Skin epidermis (tissue), 12 donors: Measurements from ENCODE around the gene AHNAK.

Experiments used
- H3K27ac ChIP-seq, 21 experiments: fragments of 200-600 bp; sonication (generic) in 11 of 21; one replicate each; pipeline ENCODE4 v1.5.0; 2020; ENCODE audit warnings: mild to moderate bottlenecking in 3 of 21, inconsistent platforms in 2 of 21, moderate library complexity in 2 of 21
- H3K4me3 ChIP-seq, 7 experiments: fragments of 200-600 bp; sonication (generic) in 2 of 7; one replicate each; pipeline ENCODE4 v1.5.0; 2020; ENCODE audit warnings: inconsistent platforms in 2 of 7, mild to moderate bottlenecking in 2 of 7, moderate library complexity in 1 of 7

Gene AHNAK

DNA sequence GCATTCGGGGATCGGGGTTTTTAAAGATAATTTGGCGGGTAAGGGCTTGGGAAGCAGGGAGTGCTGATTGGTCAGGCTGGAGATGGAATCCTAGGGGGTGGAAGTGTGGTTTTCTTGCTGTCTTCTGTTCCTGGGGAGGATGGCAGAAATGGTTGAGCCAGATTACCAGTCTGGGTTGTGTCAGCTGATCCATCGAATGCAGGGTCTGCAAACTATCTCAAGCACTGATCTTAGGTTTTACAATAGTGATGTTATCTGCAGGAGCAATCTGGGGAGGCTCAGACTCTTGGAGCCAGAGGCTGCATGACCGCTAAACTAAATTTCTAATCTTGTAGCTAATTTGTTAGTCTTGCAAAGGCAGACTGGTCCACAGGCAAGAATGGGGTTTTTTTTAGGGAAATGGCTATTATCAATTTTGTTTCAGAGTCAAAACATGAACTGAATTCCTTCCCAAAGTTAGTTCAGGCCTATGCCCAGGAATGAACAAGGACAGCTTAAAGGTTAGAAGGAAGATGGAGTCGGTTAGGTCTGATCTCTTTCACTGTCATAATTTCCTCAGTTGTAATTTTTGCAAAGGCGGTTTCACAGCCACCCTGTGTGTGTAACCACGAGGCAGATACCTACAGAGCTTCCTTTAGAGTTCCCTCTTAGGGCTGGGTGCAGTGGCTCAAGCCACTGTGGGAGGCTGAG lies 117.6 kb downstream of the AHNAK start:
- no peak overlapping the region for H3K4me3 ChIP-seq
- H3K27ac ChIP-seq, result peak overlapping the region in 7 of 21 experiments; percentile 34 to 88 (median 71)

DNA sequence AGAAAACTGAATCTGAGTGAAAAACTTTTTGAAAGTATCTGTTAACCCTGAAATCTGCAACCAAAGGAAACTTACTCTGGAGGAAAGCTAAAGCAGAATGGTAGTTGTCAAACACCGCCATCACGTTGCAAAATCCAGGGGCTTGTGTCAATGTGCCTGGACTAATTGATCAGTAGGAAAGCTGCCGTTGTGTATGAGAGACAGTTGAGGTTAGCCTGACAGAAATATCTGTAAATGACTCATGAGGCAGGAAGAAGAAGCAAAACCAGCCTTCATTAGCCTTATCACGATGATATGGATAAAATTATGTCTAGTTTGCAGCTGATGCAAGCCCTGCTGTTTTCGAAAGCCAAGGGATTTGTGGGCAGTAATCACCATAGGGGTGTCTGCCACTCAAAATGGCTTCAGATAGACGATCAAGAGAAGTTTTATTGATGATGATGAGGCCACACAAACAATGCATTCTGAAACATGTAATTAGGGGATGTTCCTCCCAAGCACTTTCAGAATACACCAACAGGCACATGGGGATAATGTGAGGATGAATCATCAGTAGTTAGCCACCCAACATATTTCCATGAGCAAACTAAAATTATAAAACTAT lies 118.9 kb downstream of the AHNAK start:
- Histone ChIP-seq H3K27ac (peak overlapping the region in 18 of 21 experiments; percentile 34 to 88 (median 61)), H3K4me3 (no peak overlapping the region)

DNA sequence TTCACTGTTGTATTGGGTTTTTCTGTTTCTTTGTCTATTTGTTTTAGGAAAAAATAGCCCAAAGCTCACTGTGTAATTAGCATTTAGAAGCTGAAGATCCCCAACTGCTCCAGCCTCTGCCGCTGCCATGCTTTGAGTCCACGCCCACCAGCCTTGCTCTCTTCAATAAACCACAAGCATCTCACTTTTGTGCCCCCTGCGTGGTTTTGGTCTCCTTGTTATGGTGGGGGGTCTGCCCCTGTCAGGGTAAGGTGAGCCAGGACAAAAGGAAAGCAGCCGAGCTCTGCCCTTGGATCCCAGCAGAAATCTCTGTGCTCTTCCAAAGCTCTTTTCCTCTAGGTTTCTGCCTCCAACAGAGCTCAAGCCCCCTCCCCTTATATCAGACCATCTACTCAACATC lies 123.6 kb downstream of the AHNAK start:
- Histone ChIP-seq H3K4me3 (no peak overlapping the region), H3K27ac (no peak overlapping the region)

DNA sequence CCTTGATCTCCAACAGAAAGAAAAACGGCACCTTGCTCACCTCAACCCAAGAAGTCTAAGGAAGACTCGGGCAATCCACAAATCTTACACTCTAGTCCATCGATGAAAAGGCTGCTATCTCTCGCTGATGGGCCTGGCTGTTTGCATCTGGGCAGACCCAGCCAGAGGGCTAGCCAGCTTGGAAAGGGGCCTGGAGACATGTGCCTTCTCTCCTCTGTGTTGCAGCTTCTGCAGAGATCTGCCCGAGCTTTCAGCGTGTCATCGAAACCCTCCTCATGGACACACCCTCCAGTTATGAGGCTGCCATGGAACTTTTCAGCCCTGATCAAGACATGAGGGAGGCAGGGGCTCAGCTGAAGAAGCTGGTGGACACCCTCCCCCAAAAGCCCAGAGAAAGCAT lies 124.6 kb downstream of the AHNAK start:
- Histone ChIP-seq H3K4me3 (no peak overlapping the region), H3K27ac (peak overlapping the region in 1 of 21 experiments; percentile 17)

DNA sequence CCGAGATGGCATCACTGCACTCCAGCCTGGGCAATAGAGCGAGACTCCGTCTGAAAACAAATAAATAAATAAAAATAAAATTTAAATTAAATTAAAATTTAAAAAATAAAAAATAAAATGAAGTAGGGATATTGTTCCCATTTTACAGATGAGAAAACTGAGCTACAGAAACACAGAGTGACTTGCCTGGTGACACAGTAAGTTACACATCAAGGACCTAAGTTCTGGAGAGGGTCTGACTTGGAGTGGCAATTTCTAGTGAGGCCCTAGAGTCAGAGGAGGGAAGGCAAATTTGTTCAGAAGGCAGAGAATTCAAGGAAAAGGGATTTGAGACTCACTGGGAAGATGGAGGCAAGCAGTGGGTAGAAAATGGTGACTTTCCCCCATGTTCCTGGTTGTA lies 125.7 kb downstream of the AHNAK start:
- Histone ChIP-seq H3K4me3 (no peak overlapping the region), H3K27ac (no peak overlapping the region)

DNA sequence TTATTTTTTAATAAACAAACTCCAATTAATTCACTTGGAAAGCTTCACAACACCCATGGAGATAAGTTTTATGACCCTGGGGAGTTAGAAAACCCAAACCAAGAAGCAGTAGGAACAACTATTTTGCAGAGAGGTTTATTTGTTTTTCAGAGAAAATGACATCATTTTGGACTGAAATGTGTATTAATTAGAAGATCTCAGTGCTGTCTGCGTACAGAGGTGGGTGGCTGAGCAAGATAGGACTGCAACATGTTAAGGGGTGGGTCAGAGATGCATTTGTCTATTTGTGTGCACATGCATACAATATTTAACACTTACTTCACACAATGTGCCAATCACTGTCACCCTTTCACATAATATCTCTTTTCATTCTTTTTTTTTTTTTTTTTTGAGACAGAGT lies 126.7 kb downstream of the AHNAK start:
- Histone ChIP-seq H3K27ac (peak overlapping the region in 3 of 21 experiments; percentile 24 to 45 (median 44)), H3K4me3 (no peak overlapping the region)

DNA sequence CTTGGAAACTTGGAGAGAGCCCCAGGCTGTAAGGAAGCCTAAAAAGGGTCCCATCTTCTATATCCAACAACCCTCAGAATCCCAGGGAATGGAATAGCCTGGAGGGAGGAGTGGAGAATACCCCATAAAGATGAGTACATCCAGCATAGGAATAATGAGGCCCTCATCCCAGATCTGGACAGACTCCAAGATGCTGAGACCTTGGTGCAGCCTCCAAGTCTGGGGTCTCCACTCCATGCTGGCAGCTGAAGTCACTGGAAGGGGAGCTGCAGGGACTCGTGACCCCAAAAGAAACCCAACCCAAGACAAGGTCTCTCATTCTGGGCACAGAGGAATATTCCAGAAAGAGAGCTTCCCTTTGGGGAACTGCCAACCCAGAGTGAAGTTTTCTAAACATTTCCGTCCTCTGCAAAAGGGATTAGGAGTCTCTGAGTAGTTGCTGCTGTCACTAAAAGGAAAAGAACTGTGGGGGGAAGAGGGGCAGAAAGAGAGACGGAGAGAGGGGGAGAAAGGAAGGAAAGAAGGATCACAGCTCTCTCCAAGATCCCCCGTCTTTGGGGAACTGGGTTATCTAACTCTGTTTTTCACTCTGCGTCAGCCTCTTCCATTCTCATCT lies 127.2 kb downstream of the AHNAK start:
- H3K27ac ChIP-seq, result peak overlapping the region in 7 of 21 experiments; percentile 4 to 64 (median 31)
- no peak overlapping the region for H3K4me3 ChIP-seq

DNA sequence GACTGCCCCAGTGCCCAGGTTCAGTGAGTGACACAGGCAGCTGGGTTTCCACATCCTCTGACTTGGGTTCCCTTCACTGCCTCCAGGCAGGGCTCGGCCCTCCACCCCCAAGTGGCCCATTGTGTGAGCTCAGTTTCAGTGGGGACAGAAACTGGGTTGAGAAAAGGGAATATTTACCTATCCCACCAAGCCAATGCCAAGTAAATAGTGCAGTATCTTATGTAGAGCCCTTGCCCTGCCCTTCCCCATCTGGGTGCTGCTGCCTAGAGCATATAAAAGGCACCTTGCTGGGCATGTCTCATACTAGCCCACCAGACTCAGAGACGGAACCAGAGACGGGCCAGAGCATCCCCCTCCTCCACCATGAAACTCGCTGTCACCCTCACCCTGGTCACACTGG lies 127.9 kb downstream of the AHNAK start, which contains the start of gene SCGB1A1:
Gene SCGB1A1, plus strand, starts transcription at position 301 of the 400 bp plus-strand sequence. Its CDS starts 63 bp downstream, at position 364.
- peak within 1 kb of the TSS in 8 of 21 experiments; percentile 1 to 64 (median 28) for H3K27ac ChIP-seq
- H3K4me3 ChIP-seq, result no peak within 1 kb of the TSS

DNA sequence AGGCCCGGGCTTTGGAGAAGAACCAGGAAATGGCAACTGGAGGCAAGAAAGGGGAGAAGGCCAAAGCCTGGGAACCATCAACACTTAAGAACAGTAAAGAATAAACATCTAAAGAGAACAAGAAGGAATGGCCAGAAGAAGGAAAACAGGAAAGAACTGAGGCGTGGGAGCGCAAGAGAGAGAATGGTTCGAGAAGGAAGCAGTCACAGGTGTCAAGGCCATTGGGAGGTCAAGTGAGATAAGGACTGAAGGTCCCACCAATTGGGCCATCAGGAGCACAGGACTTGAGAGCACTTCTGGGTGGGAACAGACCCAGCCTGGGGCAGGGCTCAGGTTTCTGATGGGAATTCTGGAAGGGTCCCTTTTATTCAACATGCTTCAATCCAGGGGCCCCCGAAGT lies 128.5 kb downstream of the AHNAK start:
- Histone ChIP-seq H3K4me3 (no peak overlapping the region), H3K27ac (peak overlapping the region in 1 of 21 experiments; percentile 45)

DNA sequence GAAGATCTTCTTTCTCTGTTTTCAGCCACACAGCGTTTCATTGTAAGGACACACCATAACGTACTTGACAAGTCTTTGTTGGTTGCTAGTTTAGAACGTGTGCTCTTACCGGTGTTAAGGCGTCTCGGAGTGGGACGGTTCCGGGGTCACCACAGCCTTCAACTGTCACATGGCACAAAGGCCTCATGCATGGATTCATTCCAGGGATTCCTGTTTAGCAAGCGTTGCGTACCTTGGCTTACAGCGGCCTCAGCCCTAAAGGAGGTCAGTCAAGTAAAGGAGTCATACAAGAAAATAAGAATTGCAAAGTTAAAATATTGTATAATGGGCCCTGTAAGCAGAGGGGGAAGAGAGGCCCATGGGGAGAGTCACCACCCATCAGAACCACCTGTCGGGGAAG lies 130.0 kb downstream of the AHNAK start:
- H3K27ac ChIP-seq, result peak overlapping the region in 1 of 21 experiments; percentile 13
- H3K4me3 ChIP-seq, result no peak overlapping the region

DNA sequence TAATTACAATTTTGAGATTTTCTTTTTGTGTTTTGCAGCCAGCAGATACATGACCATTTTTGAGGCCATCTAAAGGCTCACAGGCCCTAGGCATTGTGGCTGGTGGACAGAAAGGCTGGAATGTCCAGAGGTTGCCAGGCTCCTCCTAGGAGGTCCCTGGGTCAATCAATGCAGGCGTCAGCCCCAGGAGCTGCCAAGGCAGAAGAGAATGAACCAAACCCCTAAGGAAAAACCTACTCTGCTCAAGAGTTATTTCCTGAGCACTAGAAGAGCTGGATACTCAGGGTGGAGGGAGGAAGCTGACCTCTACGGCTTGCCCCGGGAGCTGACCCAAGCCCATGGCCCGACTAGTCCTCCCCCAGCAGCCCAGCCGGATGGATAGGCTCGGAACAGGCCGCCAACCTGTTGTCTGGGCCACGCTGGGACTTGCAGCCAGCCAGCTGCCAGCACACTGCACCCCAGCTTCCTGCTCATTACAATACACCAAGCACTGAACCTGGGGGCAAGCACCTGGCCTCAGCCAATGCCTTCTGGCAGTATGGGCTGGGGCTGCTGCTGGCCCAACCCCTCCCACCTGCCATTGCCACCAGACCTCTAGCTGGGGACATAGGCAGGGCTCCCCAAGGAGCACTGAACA lies 133.4 kb downstream of the AHNAK start:
- Histone ChIP-seq H3K4me3 (no peak overlapping the region), H3K27ac (peak overlapping the region in 5 of 21 experiments; percentile 4 to 47 (median 22))

DNA sequence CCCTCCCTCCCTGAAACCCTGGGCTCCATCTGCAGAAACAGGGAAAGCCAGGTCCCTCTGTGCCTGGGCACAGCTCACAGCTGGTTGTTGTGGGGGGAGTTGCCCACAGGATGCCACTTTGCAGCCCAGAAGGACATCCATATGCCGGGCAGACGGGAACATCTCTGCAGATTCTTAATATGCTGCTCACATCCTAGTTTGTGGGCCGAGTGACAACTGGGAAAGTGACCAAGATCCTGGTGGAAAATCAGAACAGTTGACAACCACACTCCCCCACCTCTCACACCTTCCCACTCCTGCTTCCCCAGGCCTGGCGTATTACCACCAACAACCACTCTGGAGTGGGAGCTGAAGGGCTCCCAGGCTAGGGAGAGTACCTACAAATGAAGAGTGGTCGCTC lies 135.1 kb downstream of the AHNAK start:
- Histone ChIP-seq H3K4me3 (no peak overlapping the region), H3K27ac (peak overlapping the region in 11 of 21 experiments; percentile 8 to 62 (median 24))

DNA sequence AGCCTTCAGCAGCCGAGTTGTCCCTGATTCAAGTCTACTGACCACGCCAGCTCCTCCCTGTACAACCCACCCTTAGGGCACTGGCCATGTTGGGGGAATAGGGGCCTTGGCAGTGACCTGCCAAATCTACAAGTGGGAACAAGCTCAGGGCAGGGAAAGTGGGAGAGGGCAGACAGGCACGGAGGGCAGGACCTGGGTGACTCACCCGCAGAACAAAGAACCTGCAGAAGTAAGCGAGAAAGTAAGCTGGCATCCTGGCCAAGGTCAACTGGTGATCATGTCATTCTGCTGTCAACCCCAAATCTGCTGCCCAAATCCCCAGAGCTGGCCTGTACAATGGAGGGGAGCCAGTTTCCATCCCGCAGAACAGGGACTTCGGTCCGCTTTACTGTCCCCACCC lies 135.6 kb downstream of the AHNAK start:
- Histone ChIP-seq H3K27ac (peak overlapping the region in 12 of 21 experiments; percentile 7 to 62 (median 26)), H3K4me3 (no peak overlapping the region)

DNA sequence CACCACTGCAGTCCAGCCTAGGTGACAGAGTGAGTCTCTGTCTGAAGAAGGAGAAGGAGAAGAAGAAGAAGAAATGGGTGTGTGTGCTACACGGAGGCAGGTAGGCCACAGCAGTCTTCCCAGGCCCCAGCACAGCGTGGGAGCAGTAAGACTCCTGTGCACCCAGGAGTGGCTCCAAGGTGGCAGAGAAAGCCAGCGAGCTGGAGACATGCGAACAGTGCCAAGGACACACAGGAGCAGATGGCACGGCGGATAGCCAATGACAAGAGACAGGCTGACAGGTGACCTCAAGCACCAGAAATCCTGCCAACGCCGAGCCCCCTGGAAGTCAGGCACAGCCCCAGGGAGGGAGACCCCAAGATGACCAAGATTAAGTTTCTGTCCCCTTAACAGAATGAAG lies 136.8 kb downstream of the AHNAK start:
- Histone ChIP-seq H3K4me3 (no peak overlapping the region), H3K27ac (peak overlapping the region in 1 of 21 experiments; percentile 15)

DNA sequence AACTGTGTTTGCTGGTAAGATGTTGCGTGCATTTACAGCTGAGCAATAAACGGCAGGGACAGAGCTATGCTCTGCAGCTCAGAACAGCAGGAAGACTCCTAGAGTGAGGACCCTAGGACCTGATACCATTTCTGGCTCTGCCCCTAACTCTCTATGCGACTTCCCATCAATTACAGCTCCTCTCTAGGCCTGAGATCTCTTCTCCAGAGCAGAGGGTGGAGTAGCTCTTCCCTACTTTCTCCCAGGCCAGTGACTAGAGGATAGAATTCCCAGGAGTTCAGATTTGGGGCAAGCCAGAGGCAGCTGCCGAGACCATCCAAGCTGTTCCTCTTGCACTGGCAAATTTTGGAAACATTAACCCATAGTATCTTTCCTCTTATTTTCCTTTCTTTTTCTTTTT lies 140.6 kb downstream of the AHNAK start:
- Histone ChIP-seq H3K4me3 (no peak overlapping the region), H3K27ac (no peak overlapping the region)

DNA sequence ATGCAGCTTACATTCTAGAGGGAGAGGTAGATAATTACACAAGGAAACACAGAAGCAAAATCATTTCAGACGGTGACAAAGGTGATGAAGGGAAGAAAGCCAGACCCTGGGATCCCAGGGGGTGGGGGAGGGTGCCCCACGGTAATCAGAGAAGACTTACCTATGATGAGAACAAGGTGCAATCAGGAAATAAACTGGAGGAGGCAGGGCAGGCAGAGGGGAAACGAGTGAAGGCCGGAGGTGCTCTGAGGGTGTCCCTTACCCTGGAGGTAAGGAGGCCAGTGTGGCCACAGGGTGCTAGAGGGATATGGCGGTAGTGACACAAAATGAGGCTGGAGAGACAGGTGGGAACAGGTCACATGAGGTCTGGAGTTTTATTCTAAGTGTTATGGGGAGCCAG lies 141.7 kb downstream of the AHNAK start:
- Histone ChIP-seq H3K4me3 (no peak overlapping the region), H3K27ac (no peak overlapping the region)

DNA sequence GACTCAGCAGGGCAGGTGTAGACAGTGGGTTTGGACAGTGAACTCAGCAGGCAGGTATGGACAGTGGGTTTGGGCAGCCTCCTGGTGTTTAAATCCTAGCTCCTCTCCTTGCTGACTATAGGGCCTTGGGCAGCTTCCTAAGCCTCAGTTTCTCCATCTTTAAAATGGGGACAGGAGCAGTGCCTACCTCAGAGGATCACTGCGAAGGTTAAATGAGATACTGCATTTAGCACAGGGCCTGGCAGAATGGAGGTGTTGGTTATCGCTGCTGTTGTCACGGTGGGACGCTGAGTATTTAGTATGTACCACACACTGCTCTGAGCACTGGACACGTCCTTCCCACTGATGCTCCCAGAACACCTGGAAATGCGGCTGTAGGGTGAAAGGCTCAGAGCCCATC lies 142.2 kb downstream of the AHNAK start:
- Histone ChIP-seq H3K27ac (peak overlapping the region in 1 of 21 experiments; percentile 43), H3K4me3 (no peak overlapping the region)

DNA sequence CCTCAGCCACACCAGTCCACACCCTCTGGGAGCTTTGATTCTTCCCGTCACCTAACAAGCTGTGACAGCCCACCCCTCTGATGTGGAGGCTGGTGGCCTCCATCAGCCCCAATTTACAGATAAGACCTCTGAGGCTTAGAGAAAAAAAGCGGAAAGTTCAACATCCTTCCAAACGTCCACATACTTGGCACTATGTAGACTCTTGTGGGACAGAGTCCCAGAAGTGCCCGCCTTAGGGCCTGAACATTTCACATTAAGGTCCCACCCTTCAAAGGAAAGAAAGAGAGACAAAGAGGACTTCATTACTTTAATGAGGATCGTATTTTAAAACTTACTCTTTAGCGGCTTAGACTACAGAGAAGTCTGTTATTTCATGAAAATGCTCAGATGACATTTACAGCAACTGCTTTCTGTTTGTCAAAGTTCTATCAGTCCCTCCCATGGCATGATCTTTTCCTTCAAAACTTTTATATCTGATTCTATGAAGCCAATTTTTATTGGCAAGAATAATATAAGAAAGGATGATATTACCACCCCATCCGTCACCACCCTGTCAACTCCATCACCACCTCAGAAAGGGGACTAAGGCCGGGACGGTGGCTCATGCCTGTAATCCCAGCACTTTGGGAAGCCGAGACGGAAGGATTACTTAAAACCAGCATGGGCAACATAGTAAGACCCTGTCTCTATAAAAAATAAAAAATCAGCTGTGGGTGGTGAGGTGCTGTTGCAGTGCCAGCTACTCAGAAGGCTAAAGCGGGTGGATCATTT lies 143.5 kb downstream of the AHNAK start:
- H3K4me3 ChIP-seq, result no peak overlapping the region
- peak overlapping the region in 15 of 21 experiments; percentile 26 to 85 (median 80) for H3K27ac ChIP-seq

DNA sequence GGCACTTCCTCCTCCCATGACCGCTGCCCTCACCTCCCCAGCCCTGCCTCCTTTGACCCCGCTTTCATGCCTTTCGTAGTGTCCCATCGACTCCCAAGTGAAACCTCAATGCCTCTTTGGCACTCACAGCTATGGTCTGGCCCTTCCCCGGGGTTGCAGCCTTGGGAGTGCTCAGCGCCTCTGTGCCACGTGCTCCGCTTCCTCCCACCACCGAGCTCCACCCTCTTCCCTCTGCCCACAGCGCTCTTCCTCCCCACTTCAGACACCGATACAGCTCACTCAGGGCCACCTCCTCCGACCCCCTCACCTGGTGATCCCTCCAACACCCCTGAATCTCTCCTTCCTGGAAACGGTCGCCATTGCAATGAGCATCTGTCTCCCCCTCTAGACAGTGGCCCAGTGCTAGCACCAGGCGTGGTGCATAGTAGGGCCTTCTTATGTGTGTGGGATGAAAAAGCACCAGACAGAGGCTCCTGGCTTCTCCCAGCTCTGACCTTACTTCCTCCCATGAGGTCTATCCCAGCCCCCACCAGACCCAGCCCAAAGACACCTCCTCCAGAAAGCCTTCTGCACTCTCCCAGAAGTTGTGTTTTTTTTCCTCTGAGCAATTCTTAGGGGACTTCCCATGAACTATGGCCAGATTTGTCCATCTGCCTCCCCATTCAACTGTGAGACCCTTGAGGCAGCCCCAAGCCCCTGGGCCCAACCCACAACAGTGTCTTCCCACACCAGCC lies 144.2 kb downstream of the AHNAK start:
- H3K4me3 ChIP-seq, result peak overlapping the region in 1 of 7 experiments; percentile 17
- H3K27ac ChIP-seq, result peak overlapping the region in 19 of 21 experiments; percentile 26 to 85 (median 74)
